HG02943 (cell line): ENCODE measurements around the gene RMND5B.

Source experiments
- ATAC-seq: cut with Tn5 transposase; IDR thresholded peaks from one replicate; pipeline ENCODE4 v1.9.1; 2021; ENCODE audit warnings: mild to moderate bottlenecking, low read depth, moderate library complexity; ENCODE audit not compliant: unreplicated experiment

Gene RMND5B

DNA sequence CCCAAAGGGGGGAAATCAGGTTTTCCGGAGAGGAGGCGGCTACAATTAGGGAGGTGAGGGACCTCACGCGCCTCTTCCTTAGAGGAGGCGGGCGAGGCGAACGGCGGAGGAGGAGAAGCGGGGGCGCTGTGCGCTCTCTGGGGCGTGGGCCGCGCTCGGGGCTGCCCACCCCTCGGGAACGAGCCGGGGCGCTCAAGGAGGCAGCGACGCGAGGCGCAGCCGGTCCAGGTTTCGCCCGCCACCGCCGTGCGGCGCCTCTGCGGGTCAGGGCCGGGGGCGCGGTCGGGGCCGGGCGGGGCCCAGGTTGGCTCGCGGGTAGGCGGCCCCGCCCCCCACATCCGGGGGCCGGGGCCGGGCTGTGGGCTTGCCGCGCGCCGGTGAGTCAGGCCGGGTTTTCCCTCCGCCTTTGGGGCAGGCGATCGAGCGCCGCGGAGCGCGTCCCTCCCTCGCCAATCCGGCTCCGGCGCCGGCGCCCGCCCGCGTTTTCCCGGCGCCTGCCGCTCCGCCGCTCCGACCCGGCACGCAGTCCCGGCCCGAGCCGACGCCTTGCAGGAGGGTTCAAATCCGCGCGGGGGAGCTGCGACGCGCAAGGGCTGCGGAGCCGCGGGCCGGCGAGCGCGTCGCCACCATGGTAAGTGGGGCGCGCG lies 17.6 kb upstream of the RMND5B start, which contains the start of gene N4BP3:
Gene N4BP3 (plus strand): TSS at position 392 of the 647 bp plus-strand sequence. CDS start 6,052 bp downstream, outside the sequence.
- ATAC-seq, result peak; percentile 40

DNA sequence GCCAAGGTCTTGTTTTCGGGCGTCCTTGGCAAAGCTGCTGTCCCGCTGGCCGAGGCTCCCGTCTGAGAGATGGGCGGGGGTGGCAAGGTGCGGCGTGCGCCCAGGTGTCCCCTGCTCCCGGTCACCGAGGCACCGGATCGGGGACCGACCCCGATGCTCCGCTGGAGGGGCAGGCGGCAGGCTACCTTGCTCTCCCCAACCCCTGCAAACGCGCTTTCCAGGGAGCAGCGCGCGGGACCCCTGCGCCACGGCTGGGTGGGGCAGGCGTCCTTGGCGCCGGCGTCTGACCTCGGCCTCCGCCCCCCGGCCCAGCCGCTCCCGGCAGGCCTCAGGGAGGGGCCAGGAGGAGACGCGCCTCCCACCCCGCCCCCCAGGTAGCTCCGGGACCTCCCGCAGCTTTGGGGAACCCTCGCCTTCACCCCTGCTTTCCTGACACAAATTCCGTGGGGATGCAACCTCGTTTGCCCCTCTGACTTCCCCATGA lies 16.9 kb upstream of the RMND5B start:
- ATAC-seq, result no peak

DNA sequence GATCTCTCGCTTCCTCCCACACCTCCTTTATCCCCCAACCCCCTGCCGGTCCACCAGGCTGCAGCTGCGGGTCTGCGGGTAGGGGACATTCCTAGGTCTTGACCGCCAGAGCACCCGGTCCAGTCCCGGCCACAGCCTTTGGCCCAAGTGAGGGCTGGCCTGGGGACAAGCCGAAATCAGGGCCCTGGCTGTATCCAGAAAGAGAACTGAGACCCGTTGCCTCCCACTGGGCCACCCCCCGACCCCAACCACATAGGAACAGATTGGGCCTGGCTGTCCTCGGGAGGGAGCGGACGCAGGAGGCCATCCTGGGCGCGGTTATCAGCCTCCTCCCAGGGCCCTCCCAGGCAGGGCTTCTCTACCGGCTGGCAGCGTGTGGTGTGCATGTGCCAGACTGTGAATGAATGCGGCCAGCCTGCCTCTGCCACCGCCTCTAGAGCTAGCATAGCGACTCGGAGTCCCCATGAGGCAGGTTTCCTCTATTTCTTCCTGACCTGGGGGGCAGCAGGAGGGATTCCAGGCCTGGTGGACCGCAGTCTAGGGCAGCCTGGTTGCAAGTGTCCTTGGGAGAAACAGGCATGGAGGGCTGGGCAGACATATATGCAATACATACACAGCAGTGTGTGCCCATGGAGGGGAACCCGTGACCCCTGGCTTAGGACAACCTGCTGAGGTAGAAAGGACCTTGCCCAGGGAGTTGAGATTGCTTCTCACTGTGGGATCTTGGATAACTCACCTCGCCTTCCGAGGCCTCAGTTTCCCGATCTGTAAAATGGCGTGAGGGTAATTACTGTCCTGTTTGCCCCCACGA lies 16.3 kb upstream of the RMND5B start:
- no peak for ATAC-seq

DNA sequence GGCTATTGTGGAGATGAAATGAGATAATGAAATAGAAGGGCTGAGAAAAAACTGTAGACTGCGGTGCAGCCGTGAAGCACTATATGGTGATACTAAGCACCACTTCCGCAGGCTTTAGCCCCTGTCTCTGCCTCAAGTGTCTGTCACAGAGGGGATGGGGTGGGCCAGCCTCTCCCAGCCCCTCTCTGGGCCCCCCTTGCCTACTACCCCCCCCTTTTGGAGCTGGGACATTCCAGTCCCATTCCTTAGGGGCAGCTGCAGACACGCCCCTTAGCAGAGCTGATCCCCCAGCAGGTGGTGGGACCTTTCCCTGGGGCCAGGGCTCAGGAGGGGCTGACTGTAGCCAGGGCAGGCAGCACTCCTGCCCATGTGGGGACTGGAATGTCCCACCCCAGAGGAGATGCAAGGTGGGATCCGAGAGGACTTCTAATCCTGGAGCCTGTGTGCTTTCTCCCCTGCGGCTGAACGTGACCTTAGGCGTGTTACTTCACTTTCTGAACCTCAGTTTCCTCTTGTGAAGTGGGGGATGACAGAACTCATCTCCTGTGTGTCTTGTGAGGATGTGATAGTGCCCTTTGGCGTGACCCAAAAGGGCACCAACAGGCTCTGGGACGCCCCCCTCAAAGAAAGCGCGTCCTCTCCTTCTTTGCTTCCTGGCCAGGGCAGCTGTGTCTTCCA lies 15.5 kb upstream of the RMND5B start:
- ATAC-seq, result no peak

DNA sequence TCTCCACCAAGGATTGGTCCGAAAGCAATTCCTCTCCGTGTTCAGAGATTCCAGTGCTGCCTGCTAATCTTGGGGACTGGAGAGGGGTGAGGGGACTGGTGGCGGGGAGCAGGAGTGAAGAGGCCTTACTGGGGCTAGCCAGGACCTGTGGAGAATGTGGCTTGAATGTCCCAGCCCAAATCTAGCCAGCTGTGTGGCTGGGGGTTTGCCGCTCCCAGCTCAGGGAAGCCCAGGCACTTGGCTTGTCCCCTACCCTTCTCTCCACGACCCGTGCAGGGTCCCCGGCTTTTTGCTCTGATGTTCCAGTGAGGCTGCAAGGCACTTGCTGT lies 15.0 kb upstream of the RMND5B start:
- ATAC-seq, result no peak

DNA sequence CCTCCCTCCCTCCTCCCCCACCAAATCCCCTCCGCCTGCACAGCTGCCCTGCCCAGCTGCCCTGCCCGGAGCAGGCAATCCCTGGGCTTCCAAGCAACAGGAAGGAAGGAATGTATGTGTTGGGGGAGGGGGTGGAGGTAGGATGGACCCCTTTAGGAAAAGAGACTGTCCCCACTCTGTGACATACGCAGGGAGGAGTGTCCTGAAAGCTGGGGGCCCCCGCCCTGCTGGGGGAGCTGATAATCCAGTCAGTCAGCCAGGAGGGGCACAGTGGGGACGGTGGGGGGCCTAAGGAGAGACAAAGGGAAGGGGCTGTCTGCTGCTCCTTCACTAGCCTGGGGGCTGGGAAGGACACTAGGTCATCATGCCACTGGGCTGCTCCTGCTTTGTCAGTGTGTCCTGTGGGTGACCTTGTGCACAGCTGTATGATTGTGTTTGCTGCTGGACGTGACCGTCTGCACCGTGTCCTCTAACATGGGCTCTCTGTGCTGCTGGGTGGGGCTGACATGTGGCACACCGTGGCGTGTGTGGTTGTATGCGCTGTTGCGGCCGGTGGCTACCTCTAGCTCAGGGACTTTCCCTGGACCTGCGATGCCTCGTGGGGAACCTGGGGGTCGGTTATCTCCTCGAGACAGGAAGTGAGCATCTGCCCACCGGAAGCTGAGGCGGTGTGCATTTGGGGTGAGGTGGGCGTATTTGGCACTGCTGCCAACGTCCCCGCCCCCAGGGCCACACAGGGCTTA lies 14.5 kb upstream of the RMND5B start:
- ATAC-seq, result peak; percentile 27

DNA sequence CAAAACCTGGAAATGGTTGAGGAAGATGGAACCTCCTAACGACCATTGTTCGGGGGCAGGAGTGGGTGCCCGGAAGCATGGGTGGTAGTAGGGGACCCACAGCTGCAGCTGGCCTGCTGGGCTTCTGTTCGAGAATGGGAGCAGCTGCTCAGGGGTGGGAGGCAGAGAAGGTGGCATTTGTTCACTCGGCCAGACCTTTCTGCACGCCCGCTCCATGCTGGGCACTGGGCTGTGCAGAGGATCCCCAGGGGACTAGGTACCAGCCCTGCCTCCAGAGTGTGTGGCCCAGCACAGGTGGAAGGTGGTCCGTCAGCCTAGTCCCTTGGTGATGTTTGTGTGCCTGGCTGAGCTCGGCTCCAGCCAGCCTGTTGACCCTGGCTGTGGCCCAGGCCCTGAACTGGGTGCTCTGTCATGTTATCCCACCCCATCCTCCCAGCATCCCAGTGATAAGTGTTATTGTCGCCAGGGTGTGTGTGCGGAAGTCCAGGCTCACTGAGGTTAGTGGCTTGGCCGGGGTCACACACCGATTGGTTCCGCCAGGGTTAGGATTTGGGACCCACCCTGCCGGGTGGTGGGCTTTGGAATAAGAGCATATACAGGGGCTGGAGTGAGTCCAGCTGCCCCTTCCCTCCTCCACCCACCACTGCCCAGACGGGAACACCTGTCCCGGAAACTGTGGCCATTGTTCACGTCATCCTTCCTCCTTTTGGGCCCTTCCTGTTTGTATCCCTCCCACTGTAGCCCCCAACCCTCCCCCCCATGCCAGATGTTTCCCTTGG lies 12.7 kb upstream of the RMND5B start:
- ATAC-seq, result no peak

DNA sequence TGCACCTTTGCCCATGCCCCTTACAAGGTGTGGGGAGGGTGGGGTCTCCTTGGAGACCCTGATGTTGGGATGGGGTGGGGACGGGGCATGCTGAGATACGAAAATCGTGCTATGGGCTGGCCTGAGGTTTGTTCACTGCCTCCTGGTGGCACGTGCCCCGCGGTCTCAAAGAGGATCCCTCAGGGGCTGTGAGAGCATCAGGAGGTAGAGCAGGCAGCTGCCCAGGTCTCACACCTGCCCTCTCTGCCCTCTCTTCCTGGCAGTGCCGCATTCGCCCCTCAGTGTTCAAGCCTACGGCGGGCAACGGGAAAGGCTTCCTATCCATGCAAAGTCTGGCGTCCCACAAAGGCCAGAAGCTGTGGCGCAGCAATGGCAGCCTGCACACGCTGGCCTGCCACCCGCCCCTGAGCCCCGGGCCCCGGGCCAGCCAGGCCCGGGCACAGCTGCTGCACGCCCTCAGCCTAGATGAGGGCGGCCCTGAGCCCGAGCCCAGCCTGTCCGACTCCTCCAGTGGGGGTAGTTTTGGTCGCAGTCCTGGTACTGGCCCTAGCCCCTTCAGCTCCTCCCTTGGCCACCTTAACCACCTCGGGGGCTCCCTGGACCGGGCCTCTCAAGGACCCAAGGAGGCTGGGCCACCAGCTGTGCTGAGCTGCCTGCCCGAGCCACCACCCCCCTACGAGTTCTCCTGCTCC lies 10.8 kb upstream of the RMND5B start:
- ATAC-seq, result no peak

DNA sequence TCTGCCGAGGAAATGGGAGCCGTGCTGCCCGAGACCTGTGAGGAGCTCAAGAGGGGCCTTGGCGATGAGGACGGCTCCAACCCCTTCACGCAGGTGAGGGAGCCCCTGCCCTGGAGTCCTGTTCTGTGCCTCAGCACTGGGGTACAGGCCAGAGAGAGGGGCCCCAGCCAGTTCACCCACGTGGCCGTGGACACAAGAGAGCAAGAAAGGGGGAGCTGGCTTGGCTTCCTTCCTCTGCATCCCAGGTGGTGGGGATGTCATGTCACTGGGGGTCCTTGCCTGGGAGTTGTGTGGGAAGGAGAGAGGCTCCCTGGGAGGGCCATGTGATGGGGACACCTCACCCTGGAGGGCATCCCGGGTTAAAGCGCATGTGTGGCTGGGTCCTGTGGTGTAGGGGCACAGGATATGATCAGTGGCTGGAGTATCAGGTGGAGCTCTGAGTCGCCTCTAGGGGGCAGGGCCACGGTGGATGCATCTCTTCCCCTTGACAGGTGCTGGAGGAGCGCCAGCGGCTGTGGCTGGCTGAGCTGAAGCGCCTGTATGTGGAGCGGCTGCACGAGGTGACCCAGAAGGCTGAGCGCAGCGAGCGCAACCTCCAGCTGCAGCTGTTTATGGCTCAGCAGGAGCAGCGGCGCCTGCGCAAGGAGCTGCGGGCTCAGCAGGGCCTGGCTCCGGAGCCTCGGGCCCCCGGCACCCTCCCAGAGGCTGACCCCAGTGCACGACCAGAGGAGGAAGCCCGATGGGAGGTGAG lies 10.0 kb upstream of the RMND5B start:
- ATAC-seq, result peak; percentile 64

DNA sequence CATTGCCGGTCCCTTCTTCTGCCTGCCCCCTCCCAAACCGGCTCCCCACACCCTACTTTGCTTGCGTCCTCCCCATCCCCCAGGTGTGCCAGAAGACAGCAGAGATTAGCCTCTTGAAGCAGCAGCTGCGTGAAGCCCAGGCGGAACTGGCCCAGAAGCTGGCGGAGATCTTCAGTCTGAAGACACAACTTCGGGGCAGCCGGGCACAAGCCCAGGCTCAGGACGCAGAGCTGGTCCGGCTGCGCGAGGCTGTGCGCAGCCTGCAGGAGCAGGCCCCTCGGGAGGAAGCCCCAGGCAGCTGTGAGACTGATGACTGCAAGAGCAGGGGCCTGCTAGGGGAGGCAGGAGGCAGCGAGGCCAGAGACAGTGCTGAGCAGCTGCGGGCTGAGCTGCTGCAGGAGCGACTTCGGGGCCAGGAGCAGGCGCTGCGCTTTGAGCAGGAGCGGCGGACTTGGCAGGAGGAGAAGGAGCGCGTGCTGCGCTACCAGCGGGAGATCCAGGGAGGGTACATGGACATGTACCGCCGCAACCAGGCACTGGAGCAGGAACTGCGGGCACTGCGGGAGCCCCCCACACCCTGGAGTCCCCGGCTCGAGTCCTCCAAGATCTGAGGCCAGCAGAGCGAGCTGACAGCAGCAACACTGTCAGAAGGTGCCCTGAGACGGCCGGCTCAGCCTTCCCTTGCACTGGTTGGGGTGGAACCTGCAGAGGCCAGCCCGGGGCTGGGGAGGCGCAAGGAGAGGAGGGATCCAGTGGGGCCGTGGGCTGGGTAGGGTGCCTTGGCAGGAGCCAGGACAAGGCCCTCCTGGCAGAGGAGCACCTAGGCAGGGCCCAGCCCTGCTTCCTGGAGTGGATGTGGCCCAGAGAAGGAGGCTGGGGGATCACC lies 9.2 kb upstream of the RMND5B start:
- no peak for ATAC-seq

DNA sequence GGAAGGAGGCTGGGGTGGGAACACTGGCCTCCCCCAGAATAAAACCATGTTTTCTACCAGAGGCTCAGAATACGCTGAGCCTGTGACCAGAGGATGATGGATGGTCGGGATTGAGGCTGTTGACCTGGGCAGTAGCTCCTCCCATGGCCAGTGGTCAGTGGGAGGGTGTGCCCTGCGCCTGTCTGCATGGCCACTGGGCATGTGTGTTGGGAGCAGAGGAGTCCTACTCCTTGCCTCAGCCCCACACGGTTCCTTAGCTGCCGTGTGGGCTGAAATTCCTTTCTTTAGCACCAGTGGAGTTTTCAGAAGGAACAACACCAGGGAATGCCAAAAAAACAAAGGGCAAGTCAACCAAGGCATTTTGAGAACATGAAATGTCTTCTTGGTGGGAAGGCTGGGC lies 8.5 kb upstream of the RMND5B start:
- ATAC-seq, result no peak

DNA sequence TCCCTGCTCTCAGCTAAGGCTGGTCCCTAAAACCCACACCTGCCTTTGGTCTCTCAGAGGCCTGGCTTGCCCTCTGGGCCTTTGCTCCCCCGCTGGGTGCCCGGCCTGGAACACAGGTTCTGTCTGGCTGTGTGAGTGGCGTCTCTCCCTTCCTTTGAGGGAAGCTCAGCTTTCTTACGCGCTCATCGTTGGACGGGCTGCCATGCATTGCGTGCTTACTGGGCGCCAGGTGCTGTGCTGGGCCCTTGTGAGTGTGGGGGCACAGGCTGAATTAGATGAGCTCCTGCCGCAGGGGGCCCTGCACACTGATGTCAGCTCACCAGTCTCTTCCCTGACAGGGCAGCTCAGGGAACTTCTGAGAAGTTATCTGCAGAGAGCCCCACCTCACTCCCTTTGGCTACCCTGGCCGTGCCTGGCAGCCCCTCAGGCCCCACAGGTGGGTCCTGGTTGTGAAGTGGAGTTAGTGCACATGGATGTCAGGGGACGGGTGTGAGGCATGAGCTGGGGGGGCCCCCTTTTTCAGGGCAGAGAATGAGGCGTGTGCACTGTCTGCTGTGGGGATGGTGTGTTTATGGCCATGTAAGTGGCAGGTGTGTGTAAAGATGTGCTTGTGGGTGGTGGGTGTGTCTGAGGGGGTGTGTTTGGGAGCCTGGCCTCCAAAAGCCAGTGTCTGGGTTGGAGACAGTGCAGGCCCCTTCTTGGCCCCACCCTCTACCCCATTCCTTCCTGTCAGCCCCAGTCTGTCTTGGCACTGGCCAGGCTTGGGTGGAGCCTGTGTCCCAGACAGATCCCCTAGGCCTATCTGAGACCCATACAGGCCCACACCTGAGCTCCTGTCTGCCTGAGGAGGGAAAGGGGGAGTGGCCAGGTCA lies 7.5 kb upstream of the RMND5B start:
- no peak for ATAC-seq

DNA sequence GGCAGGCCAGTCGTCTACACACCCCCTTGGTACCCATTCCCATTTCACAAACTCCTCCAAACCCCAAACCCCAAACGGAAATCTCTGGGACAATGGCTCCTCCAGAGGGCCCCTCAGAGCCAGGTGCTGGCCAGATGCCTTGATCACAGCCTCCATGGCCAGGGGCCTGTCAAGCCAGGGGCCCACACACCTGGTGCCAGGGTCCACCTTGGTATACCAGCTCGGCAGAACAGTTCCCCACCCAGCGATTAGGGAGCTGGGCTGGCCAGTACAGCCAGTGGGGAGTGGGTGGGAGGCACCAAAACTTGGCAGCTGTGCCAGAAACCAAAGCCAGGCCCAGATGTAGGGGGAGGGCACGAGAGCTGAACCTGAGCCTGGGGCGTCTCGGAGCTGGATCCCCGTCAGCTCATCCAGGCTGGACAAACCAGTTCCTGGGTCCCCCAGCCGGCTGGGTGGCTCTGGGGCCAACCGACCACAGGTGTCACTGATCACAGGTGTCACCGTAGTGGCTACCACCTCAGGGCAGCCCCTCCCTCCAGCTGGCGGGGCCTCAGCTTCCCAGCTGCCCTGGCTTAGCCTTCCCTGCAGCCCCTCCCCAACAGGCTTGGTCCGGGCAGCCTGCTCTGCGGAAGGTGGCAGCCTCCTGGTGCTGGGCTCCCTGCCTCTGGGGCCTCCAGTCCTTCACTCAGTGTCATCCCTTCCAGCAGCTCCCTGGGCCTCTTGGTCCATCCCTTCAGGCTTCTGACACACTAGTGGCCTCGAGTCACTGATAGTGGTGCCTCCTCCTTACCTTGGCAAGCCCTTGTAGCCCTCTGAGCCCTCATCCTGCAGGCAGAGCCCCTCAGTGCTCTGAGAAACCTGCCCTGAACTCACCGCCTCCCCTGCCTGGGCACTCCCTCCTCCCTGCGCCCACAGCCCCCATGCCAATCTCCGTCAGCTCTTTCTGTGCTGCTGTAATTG lies 6.6 kb upstream of the RMND5B start:
- no peak for ATAC-seq

DNA sequence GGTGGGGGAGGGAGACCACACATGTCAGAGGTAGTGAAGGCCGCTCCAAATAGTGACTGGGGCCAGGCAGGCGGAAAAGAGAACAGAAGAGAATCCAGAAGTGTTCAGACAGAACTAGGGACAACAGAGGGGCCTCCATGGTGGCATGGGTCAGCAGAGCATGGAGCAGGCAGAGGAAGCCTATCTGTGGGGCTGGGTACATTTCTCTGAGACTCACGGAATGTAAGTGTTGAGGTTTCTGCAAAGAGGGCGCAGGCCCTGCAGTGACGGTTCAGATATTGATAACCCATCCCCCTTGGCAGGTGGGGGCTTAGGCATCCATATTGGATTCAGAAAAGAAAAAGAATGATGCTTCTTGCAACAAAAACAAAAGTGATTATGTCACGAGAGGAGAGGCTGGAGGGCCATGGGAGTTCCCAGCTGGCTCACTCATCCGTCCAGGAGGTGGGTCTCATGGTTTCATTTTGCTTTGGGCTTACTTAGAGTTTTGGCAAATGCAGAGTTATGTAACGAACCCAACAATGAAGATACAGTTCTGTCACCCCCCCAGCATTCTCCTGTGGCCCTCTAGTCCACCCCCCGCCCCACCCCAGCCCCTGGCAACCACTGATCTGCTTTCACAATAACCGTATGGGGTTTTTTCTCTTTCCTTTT lies 5.4 kb upstream of the RMND5B start:
- ATAC-seq, result no peak

DNA sequence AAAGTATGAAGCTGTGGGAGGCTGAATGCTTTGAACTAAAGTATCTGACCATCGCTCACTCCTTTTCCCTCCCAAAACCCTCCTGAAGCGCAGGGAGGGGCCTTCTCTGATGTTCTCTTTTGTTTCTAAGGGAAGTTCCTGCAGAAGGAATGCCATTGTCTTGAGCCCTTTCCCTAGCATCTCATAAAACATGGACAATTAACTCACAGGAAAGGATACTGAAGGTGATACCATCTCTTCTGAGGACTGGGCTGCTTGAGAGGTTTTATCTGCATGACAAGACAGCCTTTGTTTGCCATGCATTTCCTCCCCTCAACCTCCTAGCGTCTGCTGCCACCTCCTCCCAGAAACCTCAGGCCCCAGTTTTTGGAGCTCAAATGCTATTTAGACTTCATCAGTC lies 4.3 kb upstream of the RMND5B start:
- ATAC-seq, result no peak
